H9 (cell line): Measurements from ENCODE around the gene GTF2F2. TPM values are rescaled to one million over a fixed set of nuclear protein-coding genes. Genes with fewer than 3 reads are reported as not detected.

ENCODE experiments used
- DNase-seq: peaks from one replicate; pipeline ENCODE4 v3.0.0-alpha.2; 2017
- H2AFZ ChIP-seq: one replicate; pipeline ENCODE4 v1.6.1; 2013; ENCODE audit warnings: mild to moderate bottlenecking, low read length, control low read depth, moderate library complexity
- H2AK5ac ChIP-seq: 2 replicates; pipeline ENCODE4 v1.6.1; 2013; ENCODE audit warnings: low read length, control low read depth, mixed read lengths; ENCODE audit not compliant: insufficient read length
- H2BK120ac ChIP-seq: one replicate; pipeline ENCODE4 v1.6.1; 2013; ENCODE audit warnings: low read depth, mild to moderate bottlenecking, low read length, control low read depth, inconsistent platforms; ENCODE audit not compliant: poor library complexity, severe bottlenecking
- H2BK12ac ChIP-seq: 2 replicates; pipeline ENCODE4 v1.6.1; 2013; ENCODE audit warnings: low read length, control low read depth, mixed read lengths, low read depth; ENCODE audit not compliant: insufficient read length
- H2BK15ac ChIP-seq: 2 replicates; pipeline ENCODE4 v1.6.1; 2013; ENCODE audit warnings: low read depth, low read length, control low read depth
- H2BK20ac ChIP-seq: one replicate; pipeline ENCODE4 v1.6.1; 2013; ENCODE audit warnings: low read depth, mild to moderate bottlenecking, low read length, control low read depth, inconsistent platforms; ENCODE audit not compliant: poor library complexity, severe bottlenecking
- H2BK5ac ChIP-seq: 2 replicates; pipeline ENCODE4 v1.6.1; 2013; ENCODE audit warnings: low read length, control low read depth, mixed read lengths; ENCODE audit not compliant: insufficient read length
- H3K14ac ChIP-seq: 2 replicates; pipeline ENCODE4 v1.6.1; 2013; ENCODE audit warnings: low read length, control low read depth; ENCODE audit not compliant: insufficient read depth
- H3K18ac ChIP-seq: 2 replicates; pipeline ENCODE4 v1.6.1; 2013; ENCODE audit warnings: low read depth, mild to moderate bottlenecking, mixed read lengths, low read length, control low read depth; ENCODE audit not compliant: insufficient read length
- H3K23ac ChIP-seq: 2 replicates; pipeline ENCODE4 v1.6.1; 2013; ENCODE audit warnings: low read length, control low read depth, mixed read lengths, low read depth; ENCODE audit not compliant: insufficient read length
- H3K23me2 ChIP-seq: 2 replicates; pipeline ENCODE4 v1.6.1; 2013; ENCODE audit warnings: low read depth, mild to moderate bottlenecking, mixed read lengths, low read length, control low read depth; ENCODE audit not compliant: insufficient read length, poor library complexity, severe bottlenecking
- H3K27ac ChIP-seq: 2 replicates; pipeline ENCODE4 v1.5.1; 2013; ENCODE audit warnings: low read length, control low read depth, mixed read lengths, low read depth; ENCODE audit not compliant: insufficient read length
- H3K27me3 ChIP-seq: 2 replicates; pipeline ENCODE4 v1.6.1; 2013; ENCODE audit warnings: low read length, control low read depth, inconsistent platforms; ENCODE audit not compliant: insufficient read depth
- H3K4ac ChIP-seq: 2 replicates; pipeline ENCODE4 v1.6.1; 2013; ENCODE audit warnings: low read depth, mild to moderate bottlenecking, control low read depth, inconsistent platforms, low read length, moderate library complexity
- H3K4me1 ChIP-seq: 2 replicates; pipeline ENCODE4 v1.6.1; 2013; ENCODE audit warnings: low read length, control low read depth, inconsistent platforms; ENCODE audit not compliant: insufficient read depth
- H3K4me2 ChIP-seq: 2 replicates; pipeline ENCODE4 v1.6.1; 2013; ENCODE audit warnings: low read length, control low read depth, mixed read lengths; ENCODE audit not compliant: insufficient read length, insufficient read depth
- H3K56ac ChIP-seq: 2 replicates; pipeline ENCODE4 v1.6.1; 2013; ENCODE audit warnings: low read depth, mild to moderate bottlenecking, mixed read lengths, low read length, control low read depth; ENCODE audit not compliant: insufficient read length
- H3K79me1 ChIP-seq: 2 replicates; pipeline ENCODE4 v1.6.1; 2013; ENCODE audit warnings: low read depth, mild to moderate bottlenecking, moderate library complexity, low read length, control low read depth, inconsistent platforms; ENCODE audit not compliant: insufficient read depth, poor library complexity, severe bottlenecking
- H3K79me2 ChIP-seq: 2 replicates; pipeline ENCODE4 v1.6.1; 2013; ENCODE audit warnings: low read length, control low read depth, inconsistent platforms; ENCODE audit not compliant: insufficient read depth
- H3K9ac ChIP-seq: 2 replicates; pipeline ENCODE4 v1.6.1; 2013; ENCODE audit warnings: low read length, control low read depth, mixed read lengths; ENCODE audit not compliant: insufficient read length; ENCODE audit errors: extremely low read depth
- H3K9me3 ChIP-seq: one replicate; pipeline ENCODE4 v1.6.1; 2013; ENCODE audit warnings: low read depth, low read length, inconsistent platforms; ENCODE audit not compliant: control insufficient read depth
- H3T11ph ChIP-seq: one replicate; pipeline ENCODE4 v1.6.1; 2013; ENCODE audit warnings: mild to moderate bottlenecking, low read length, control low read depth, inconsistent platforms
- H4K20me1 ChIP-seq: one replicate; pipeline ENCODE4 v1.6.1; 2013; ENCODE audit not compliant: control insufficient read depth, insufficient read length, insufficient read depth
- H4K5ac ChIP-seq: 2 replicates; pipeline ENCODE4 v1.6.1; 2013; ENCODE audit warnings: low read depth, mild to moderate bottlenecking, mixed read lengths, low read length, control low read depth; ENCODE audit not compliant: insufficient read length
- H4K8ac ChIP-seq: replicated peaks from 2 replicates; pipeline ENCODE4 v1.6.1; 2013; ENCODE audit warnings: low read length, control low read depth, mixed read lengths, low read depth; ENCODE audit not compliant: insufficient read length
- H4K91ac ChIP-seq: 2 replicates; pipeline ENCODE4 v1.6.1; 2013; ENCODE audit warnings: low read depth, mild to moderate bottlenecking, moderate library complexity, mixed read lengths, low read length, control low read depth; ENCODE audit not compliant: insufficient read length
- H3K27ac Mint-ChIP-seq, 3 experiments: 2 replicates in 2 of 3; 3 replicates in 1 of 3; pipeline ENCODE4 v1.8.0; 2020 to 2021; ENCODE audit warnings: mixed read lengths in 3 of 3, mild to moderate bottlenecking in 1 of 3, moderate library complexity in 1 of 3
- H3K27me3 Mint-ChIP-seq: 2 replicates; pipeline ENCODE4 v1.8.0; 2021; ENCODE audit warnings: low read depth, mild to moderate bottlenecking, moderate library complexity, mixed read lengths
- H3K36me3 Mint-ChIP-seq, 3 experiments: 2 replicates in 2 of 3; 3 replicates in 1 of 3; pipeline ENCODE4 v1.8.0; 2020 to 2021; ENCODE audit warnings: low read depth in 3 of 3, mixed read lengths in 3 of 3; ENCODE audit not compliant: insufficient read depth in 1 of 3
- H3K4me1 Mint-ChIP-seq, 2 experiments: 2 replicates each; pipeline ENCODE4 v1.8.0; 2020; ENCODE audit warnings: mixed read lengths in 2 of 2
- H3K4me3 Mint-ChIP-seq, 2 experiments: 2 replicates in 1 of 2; 3 replicates in 1 of 2; pipeline ENCODE4 v1.8.0; 2020 to 2021; ENCODE audit warnings: mild to moderate bottlenecking in 2 of 2, mixed read lengths in 2 of 2, moderate library complexity in 1 of 2
- H3K9me3 Mint-ChIP-seq, 2 experiments: 2 replicates in 1 of 2; 3 replicates in 1 of 2; pipeline ENCODE4 v1.8.0; 2020; ENCODE audit warnings: mild to moderate bottlenecking in 2 of 2, mixed read lengths in 2 of 2, moderate library complexity in 1 of 2
- WGBS: extraction: QIAGEN DNeasy Blood & Tissue Kit; methylation state at CpG from one replicate; pipeline ENCODE4 v1.1.7; 2013; ENCODE audit warnings: missing lambda C conversion rate, low lambda C conversion rate, mixed read lengths; ENCODE audit not compliant: insufficient read length; ENCODE audit errors: extremely low coverage; 5-methylcytosine and 5-hydroxymethylcytosine counted together
- total RNA-seq: library from RNA; stranded (reverse); gene quantifications from 2 replicates; pipeline ENCODE4 v1.2.1, GENCODE V29; 2021
- TF ChIP-seq, protein P1 (sequence below): fragments of 200-600 bp; sonication (generic); conservative IDR thresholded peaks from 3 replicates; pipeline ENCODE4 v1.8.0; 2021; ENCODE audit warnings: antibody characterized with exemption, mild to moderate bottlenecking

GTF2F2 gene
- total RNA-seq, 1 experiment from 2014 or later, result 29.6 TPM

DNA sequence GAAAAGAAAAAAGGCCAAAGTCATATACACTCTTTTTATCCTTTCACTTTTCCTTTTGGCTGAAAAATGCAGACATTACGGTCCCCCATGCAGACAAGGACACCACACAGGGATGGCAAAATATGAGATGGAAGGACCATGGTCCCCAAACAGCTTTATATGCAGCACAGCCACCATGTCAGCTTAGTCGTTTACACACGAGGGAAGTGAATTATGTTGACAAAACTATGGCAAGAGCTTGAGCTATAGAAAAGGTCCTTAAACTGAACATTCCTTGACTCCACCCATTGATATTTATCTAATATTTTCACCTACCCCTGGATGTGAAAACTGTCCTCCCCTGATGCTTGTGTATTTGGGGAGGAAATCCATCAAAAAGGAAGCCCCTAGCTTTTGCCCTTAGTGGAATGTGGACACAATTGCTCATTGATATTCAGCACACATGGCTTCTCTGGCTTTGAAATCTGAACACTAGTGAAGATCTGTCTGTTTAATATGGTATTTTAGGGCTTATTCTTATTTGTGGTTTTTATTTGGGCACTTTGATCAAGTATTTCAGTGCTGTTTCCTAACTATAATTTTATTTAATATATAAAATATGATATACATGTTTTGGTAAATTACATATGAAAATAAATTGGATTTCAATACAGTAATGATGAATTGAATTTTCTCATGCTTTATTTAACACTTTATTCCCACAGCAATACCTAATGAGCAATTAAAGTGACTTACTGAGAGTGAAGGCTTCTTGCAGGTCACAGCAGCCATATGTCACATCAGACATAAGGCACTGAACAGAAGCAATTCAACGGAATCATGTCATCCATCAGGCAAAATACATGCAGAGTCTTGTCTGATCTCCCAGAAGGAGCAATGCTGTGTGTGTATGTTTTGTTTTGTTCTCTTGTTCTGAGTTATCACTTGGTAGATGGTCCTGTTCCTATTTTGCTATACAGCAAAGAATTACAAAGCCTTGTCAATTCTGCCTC, 6.8 kb upstream of the GTF2F2 start:
- no peak overlapping the region for H3K4me3 Mint-ChIP-seq
- no peak for DNase-seq

More for the DNA sequence above, 6.8 kb upstream of the GTF2F2 start:
- TF ChIP-seq, protein P1, sequence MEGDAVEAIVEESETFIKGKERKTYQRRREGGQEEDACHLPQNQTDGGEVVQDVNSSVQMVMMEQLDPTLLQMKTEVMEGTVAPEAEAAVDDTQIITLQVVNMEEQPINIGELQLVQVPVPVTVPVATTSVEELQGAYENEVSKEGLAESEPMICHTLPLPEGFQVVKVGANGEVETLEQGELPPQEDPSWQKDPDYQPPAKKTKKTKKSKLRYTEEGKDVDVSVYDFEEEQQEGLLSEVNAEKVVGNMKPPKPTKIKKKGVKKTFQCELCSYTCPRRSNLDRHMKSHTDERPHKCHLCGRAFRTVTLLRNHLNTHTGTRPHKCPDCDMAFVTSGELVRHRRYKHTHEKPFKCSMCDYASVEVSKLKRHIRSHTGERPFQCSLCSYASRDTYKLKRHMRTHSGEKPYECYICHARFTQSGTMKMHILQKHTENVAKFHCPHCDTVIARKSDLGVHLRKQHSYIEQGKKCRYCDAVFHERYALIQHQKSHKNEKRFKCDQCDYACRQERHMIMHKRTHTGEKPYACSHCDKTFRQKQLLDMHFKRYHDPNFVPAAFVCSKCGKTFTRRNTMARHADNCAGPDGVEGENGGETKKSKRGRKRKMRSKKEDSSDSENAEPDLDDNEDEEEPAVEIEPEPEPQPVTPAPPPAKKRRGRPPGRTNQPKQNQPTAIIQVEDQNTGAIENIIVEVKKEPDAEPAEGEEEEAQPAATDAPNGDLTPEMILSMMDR, result no peak
- H4K20me1 ChIP-seq, result no peaks in the 10 kb centered on the region
- no peaks in the 10 kb centered on the region for H3K27me3 ChIP-seq
- H3K79me1 ChIP-seq, result no peaks in the 10 kb centered on the region
- H3K4me2 ChIP-seq, result no peak overlapping the region
- H4K5ac ChIP-seq, result no peak overlapping the region
- H2BK20ac ChIP-seq, result no peak overlapping the region
- no peak overlapping the region for H2BK12ac ChIP-seq
- H3K9me3 ChIP-seq, result no peaks in the 10 kb centered on the region
- H3K18ac ChIP-seq, result no peak overlapping the region
- no peaks in the 10 kb centered on the region for H3K27me3 Mint-ChIP-seq
- no peaks in the 10 kb centered on the region for H3K23me2 ChIP-seq
- H3K79me2 ChIP-seq, result no peaks in the 10 kb centered on the region
- H3K23ac ChIP-seq, result no peak overlapping the region
- H2AK5ac ChIP-seq, result no peak overlapping the region
- no peak overlapping the region for H2AFZ ChIP-seq
- peaks cover 9 to 11% of the 10 kb centered on the region in 2 experiments for H3K4me1 Mint-ChIP-seq
- H3K27ac Mint-ChIP-seq, result no peak overlapping the region
- no peak overlapping the region for H2BK120ac ChIP-seq
- H3K9me3 Mint-ChIP-seq, result no peaks in the 10 kb centered on the region
- no peak overlapping the region for H2BK5ac ChIP-seq
- no peak overlapping the region for H4K91ac ChIP-seq
- WGBS, result no CpG with 5 or more reads among the region's 4 CpGs
- H3K4ac ChIP-seq, result no peak overlapping the region
- no peak overlapping the region for H3K27ac ChIP-seq
- no peak overlapping the region for H3K56ac ChIP-seq
- no peak overlapping the region for H3K14ac ChIP-seq
- H3K9ac ChIP-seq, result no peak overlapping the region
- no peak overlapping the region for H3T11ph ChIP-seq
- no peaks in the 10 kb centered on the region for H3K36me3 Mint-ChIP-seq
- H4K8ac ChIP-seq, result no peak overlapping the region
- no peak overlapping the region for H2BK15ac ChIP-seq
- no peaks in the 10 kb centered on the region for H3K4me1 ChIP-seq
